ENCODE results near the gene GLS.
"Not testable (repeated sequence)": the region's sequence is repeated elsewhere in the genome, so short reads cannot be mapped to it uniquely, and the experiment has no call there.

Gene GLS

DNA sequence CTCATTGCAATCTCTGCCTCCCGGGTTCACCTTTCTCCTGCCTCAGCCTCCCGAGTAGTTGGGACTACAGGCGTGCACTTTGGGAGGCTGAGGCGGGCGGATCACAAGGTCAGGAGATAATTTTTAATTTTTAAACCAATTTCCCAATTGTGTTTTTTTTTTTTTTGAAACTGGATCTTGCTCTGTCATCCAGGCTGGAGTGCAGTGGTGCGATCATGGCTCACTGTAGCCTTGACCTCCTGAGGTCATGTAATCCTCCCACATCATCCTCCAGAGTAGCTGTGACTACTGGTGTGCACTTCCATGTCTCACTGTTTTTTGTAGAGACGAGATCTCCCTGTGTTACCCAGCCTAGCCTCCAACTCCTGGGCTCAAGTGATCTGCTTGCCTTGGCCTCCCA, 49.3 kb downstream of the GLS start:
- in situ Hi-C loops (cut with MboI; ENCODE audit: low sequenced_read_pairs), result no loop called here

DNA sequence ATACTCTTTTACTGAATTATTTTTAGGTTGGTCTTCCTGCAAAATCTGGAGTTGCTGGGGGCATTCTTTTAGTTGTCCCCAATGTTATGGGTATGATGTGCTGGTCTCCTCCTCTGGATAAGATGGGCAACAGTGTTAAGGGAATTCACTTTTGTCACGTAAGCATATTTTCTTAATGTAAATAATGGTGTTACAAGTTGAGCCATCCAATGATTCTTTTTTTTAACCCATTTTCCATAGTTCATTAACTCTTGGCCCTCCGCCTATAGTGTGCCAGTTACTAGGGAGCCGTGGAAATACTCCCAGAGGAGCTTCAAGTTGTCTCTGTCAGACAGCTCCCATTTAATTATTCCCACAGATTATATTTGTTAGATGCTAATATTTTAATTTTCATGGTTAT, 49.8 kb downstream of the GLS start:
- in situ Hi-C loops (cut with MboI; ENCODE audit: low sequenced_read_pairs), result no loop called here

DNA sequence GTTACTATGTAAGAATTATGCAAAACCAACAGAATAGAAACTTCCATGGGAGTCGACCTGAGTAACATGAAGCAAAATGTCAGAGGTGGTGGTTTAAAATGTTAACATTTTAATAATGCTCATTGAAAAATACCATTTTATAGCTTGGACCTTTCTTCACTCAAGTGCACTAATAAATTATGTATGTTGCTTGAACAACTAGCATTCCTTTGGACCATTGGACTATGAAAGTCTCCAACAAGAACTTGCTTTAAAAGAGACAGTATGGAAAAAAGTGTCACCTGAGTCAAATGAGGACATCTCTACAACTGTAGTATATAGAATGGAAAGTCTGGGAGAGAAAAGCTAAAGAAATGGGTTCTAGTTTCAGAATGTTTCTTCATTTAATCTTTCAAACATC, 51.9 kb downstream of the GLS start:
- in situ Hi-C loops (cut with MboI; ENCODE audit: low sequenced_read_pairs), result no loop called here

GRCh38 chr2:190933361-190933760, 52.7 kb downstream of the GLS start:
- in situ Hi-C loops (cut with MboI; ENCODE audit: low sequenced_read_pairs), result no loop called here

DNA sequence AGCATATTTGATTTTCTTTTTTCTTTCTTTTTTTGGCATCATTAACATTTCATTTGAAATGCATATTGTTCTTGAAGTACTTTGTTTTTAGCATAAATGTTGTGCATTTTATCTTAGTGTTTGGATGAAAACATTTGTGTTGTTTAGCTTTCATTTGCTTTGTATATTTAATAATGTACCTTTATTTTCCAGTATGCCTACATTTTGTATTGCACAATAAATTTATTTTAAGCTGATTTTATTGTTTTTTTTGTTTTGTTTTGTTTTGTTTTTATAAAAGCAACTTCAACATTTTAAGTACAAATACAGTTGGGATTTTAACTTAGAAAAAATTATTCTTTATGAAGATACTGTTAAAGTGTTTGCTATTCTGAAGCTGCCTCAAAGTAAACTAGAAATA, 54.4 kb downstream of the GLS start:
- in situ Hi-C loops (cut with MboI; ENCODE audit: low sequenced_read_pairs), result no loop called here

- in situ Hi-C loops (cut with MboI; ENCODE audit: low sequenced_read_pairs), result no loop called here
These were observed 58.2 kb downstream of the GLS start for GRCh38 chr2:190938771-190939335.

DNA sequence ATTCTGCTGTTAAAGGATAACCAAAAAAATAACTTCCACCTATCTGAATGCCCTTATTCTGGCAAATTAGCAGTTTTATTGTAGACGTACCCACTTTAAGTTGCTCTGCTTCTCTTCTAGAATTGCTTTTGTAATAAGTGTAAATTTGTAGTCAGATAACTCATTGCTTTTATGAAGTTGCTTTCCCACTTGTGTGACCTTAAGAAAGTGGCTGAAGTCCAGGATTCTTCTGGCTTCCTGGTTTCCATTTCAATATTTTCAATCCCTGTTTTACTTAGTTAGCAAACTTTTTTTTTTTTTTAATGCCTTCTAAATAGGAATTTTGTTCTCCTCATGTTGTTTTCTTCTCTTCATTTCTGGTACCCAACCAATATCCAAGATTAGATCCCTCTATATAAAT, 59.8 kb downstream of the GLS start:
- in situ Hi-C loops (cut with MboI; ENCODE audit: low sequenced_read_pairs), result no loop called here

- in situ Hi-C loops (cut with MboI; ENCODE audit: low sequenced_read_pairs), result no loop called here
These were observed 61.0 kb downstream of the GLS start for GRCh38 chr2:190941571-190941970.

GRCh38 chr2:190942697-190943096, 62.1 kb downstream of the GLS start:
- in situ Hi-C loops (cut with MboI; ENCODE audit: low sequenced_read_pairs), result no loop called here

GRCh38 chr2:190943706-190944105, 63.1 kb downstream of the GLS start:
- in situ Hi-C loops (cut with MboI; ENCODE audit: low sequenced_read_pairs), result no loop called here

DNA sequence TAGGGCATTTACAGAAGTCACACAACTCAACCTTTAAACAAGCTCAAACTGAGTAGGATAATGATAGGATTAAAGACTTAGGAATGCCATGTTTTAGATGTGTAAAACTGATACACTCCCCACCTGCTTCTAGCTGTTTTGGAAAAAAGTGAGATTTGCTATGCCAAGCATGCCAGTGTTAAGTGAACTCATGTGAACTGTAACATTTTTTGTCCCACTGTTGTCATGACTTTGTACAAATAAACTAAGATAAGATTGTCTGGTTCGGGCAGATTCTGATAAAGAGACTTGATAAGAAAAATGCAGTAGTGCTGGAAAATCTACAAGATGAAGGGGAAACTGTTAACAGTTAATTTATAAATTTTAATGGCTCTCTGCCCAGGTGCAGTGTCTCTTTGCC, 66.5 kb downstream of the GLS start:
- in situ Hi-C loops (cut with MboI; ENCODE audit: low sequenced_read_pairs), result no loop called here

DNA sequence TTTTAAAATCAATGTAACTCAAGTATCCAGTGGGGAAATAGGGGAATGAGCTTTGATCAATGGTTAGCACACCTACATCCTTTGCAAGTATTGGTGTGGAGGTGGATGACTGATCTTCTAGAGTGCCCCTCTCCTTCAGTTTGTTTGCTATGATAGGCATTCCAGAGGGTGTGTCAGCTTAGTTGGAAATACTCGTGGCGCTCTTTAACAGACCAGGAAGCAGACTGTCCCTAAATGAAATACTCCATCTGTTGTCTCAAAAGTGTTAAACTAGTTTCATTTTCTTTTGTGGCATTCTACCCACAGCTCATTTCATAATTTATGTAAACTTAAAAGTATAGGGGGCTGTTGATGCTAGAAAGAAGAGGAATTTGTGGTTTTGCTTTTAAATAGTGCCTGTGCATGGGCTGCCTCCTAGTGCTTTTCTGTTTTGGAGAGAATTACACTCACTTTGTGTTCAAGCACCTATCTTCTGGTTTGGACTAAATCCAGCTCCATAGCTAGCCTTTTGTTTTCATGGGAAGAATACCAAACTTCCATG, 67.2 kb downstream of the GLS start:
- in situ Hi-C loops (cut with MboI; ENCODE audit: low sequenced_read_pairs), result no loop called here

DNA sequence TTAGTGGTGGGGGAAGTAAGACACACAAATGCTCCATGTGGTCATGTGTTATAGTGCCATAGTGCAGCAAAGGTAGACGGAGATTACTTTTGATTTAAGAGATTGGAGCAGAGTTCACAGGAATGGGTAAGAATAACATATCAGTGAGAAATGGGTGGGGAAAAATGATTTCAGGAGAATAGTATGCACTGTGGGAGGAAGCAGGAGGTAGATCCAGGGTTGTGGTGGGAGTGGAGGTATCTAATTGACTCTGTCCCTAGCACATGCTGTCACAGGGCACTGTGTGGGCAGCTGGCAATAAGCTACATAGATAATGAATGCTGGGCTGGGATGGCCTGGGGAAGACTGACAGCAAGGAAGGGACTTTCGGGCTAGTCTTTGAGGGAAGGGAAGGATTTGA, 68.0 kb downstream of the GLS start:
- in situ Hi-C loops (cut with MboI; ENCODE audit: low sequenced_read_pairs), result no loop called here

DNA sequence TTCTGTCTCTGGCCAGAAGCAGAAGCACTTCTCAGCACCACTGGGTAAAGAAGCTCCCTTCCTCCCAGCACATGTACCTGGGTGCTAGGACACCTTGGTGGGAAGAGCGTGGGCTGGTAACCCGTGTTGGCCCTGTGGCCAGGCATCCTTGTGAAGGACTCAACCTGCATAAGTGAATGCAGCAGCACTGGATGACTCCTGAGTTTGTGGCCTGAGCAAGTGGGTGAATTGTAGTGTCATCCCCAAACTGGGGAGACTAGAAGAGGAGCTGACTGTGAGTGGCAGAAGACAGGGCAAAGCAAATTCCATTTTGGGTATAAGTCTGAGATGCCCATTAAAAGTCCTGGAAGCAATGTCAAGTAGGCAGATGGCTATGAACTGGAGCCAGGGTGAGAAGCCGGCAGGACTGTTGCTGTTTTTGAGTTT, 70.0 kb downstream of the GLS start:
- in situ Hi-C loops (cut with MboI; ENCODE audit: low sequenced_read_pairs), result no loop called here

DNA sequence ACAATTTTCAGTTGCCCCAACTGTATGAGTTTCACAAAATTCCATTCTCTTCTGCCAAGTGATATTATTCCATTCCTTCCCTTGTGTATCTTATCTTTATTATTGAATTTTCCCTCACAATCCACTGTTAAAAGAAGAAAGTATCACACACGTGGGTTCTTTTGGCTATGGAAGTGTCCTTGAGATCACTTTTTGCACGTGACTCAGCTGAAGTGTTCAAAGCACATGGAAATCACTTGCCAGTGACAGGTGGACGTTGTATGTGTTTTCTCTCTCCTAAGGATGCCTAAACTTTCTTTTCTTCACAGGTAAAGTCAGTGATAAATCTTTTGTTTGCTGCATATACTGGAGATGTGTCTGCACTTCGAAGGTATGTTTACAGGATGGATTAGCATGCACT, 72.6 kb downstream of the GLS start:
- in situ Hi-C loops (cut with MboI; ENCODE audit: low sequenced_read_pairs), result no loop called here

GRCh38 chr2:190959911-190960788, 79.5 kb downstream of the GLS start:
- in situ Hi-C loops (cut with MboI; ENCODE audit: low sequenced_read_pairs), result no loop called here

- in situ Hi-C loops (cut with MboI; ENCODE audit: low sequenced_read_pairs), result not testable (repeated sequence)
These were observed 80.5 kb downstream of the GLS start for GRCh38 chr2:190961117-190961516.

DNA sequence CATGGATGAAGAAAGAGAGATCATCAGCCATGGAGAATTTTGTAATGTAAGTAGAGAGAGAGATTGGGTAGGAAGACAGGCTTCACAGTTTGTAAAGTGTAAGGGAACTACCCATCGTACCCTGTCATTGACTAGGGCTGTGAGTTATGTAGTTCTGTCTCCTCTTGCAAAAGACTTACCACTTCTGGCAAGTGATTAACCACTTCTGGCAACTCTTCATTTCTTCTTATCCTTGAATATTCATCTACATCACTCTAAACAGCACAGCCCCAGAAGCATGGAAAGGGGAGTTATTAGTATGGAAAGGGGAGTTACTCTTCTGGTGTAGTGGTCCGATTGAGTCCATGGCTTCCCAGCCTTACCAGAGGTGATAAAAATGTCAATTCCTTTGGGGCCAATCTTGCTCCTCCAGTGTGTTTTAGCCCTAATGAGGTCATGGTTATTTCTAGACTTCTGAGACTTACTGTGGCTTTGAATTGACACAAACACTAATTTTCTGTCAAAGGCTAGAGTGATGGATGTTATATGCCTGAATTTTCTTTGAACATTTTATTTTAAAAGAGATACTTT, 81.4 kb downstream of the GLS start:
- in situ Hi-C loops (cut with MboI; ENCODE audit: low sequenced_read_pairs), result no loop called here

DNA sequence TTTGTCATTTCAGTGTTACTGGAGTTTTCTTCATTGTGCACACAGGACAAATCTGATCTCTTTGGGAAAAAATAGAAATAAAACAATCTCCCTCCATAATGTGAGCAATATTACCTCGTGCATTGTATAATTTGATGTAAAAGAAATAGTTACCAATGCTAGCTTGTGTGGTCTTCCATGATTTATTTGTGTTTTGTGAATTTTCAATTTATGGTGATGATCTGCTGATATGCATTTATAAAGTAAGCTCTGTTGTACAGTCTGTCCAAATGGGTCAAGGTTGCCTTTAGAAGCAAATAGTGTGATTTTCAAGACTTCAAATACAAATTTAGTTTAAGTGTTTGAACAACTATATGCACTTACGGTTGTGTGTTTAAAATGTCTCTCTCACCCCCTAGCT, 82.5 kb downstream of the GLS start:
- in situ Hi-C loops (cut with MboI; ENCODE audit: low sequenced_read_pairs), result no loop called here

- in situ Hi-C loops (cut with MboI; ENCODE audit: low sequenced_read_pairs), result no loop called here
These were observed 83.7 kb downstream of the GLS start for GRCh38 chr2:190964170-190964795.

- in situ Hi-C loops (cut with MboI; ENCODE audit: low sequenced_read_pairs), result no loop called here
These were observed 85.1 kb downstream of the GLS start for GRCh38 chr2:190965580-190966222.
